ENCODE results near the gene LCAT.

Gene LCAT

GRCh38 chr16:67897231-67897630, 46.7 kb downstream of the LCAT start:
- DNase-seq (ENCODE audit: low spot score) = no peak
- TF ChIP-seq CTCF (IDR thresholded peaks at IDR 0.05; ENCODE audit: extremely low read depth, insufficient read depth, missing control alignments) = no peak
- in situ Hi-C loops (cut with MboI; ENCODE audit: low pct_unique_long_range_greater_than_20kb, low sequenced_read_pairs, unreplicated experiment) = no loop called here

- no peak for DNase-seq (ENCODE audit: low spot score)
- TF ChIP-seq CTCF (IDR thresholded peaks at IDR 0.05; ENCODE audit: extremely low read depth, insufficient read depth, missing control alignments) = no peak
- in situ Hi-C loops (cut with MboI; ENCODE audit: low pct_unique_long_range_greater_than_20kb, low sequenced_read_pairs, unreplicated experiment) = no loop called here
Observed at GRCh38 chr16:67893743-67894399, 50.0 kb downstream of the LCAT start.

GRCh38 chr16:67892899-67893742, 50.8 kb downstream of the LCAT start, which contains the start of gene PSKH1:
Gene PSKH1 (plus strand): TSS chr16:67893254. CDS start chr16:67908750, 15,496 bp downstream.
- in situ Hi-C loops (cut with MboI; ENCODE audit: low pct_unique_long_range_greater_than_20kb, low sequenced_read_pairs, unreplicated experiment) = no loop called here
- TF ChIP-seq CTCF (IDR thresholded peaks at IDR 0.05; ENCODE audit: extremely low read depth, insufficient read depth, missing control alignments) = no peak
- peak; percentile 100 for DNase-seq (ENCODE audit: low spot score)

- TF ChIP-seq CTCF (IDR thresholded peaks at IDR 0.05; ENCODE audit: extremely low read depth, insufficient read depth, missing control alignments) = no peak
- in situ Hi-C loops (cut with MboI; ENCODE audit: low pct_unique_long_range_greater_than_20kb, low sequenced_read_pairs, unreplicated experiment) = no loop called here
- DNase-seq (ENCODE audit: low spot score) = no peak
Observed at GRCh38 chr16:67892375-67892774, 51.5 kb downstream of the LCAT start.
